C4-2B (cell line): Measurements from ENCODE around the gene CSRNP3.

Experiments used
- ZFX ChIP-seq: fragments of 450-650 bp; IDR thresholded peaks from 2 replicates; pipeline ENCODE4 v1.6.1; 2017
- TF ChIP-seq, protein P1 (sequence below): fragments of 450-650 bp; conservative IDR thresholded peaks from 2 replicates; pipeline ENCODE4 v1.5.1; 2017; ENCODE audit warnings: mild to moderate bottlenecking

DNA sequence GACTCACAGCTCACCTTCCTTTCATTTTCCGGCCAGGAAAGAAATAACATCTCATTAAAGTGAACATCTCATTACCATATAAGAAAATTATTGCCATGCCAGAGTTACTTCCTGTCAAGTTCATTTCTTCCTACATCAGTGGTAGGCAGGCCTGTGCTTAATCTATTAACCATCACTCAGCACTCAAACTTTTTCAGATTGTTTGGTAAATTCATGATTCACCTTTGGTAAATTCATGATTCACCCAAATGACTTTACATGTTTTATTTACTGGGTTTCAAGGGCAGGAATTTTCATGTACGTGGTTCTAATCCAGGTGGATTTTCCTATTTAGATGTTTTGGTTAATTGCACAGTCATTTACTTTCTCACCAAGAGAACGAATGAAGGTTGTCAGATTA, 116.5 kb downstream of the CSRNP3 start:
- TF ChIP-seq, protein P1, sequence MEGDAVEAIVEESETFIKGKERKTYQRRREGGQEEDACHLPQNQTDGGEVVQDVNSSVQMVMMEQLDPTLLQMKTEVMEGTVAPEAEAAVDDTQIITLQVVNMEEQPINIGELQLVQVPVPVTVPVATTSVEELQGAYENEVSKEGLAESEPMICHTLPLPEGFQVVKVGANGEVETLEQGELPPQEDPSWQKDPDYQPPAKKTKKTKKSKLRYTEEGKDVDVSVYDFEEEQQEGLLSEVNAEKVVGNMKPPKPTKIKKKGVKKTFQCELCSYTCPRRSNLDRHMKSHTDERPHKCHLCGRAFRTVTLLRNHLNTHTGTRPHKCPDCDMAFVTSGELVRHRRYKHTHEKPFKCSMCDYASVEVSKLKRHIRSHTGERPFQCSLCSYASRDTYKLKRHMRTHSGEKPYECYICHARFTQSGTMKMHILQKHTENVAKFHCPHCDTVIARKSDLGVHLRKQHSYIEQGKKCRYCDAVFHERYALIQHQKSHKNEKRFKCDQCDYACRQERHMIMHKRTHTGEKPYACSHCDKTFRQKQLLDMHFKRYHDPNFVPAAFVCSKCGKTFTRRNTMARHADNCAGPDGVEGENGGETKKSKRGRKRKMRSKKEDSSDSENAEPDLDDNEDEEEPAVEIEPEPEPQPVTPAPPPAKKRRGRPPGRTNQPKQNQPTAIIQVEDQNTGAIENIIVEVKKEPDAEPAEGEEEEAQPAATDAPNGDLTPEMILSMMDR = no peak
- no peak for TF ChIP-seq ZFX
